Measurements from ENCODE around the gene COL20A1.

GRCh38 chr20:63351811-63352591 lies 59.0 kb downstream of the COL20A1 start:
- TF ChIP-seq TAF1 (IDR thresholded peaks at IDR 0.05; ENCODE audit: borderline replicate concordance, insufficient read depth, low read length): no peak
- TF ChIP-seq POLR2AphosphoS5 (IDR thresholded peaks at IDR 0.05; ENCODE audit: low read depth, low read length): no peak

All from PFSK-1 (cell line).